Fibroblast of lung (primary cell): ENCODE data around the gene TRIM26.

Experiments
- CTCF ChIP-seq, 2 donors: IDR thresholded peaks in 1 of 2; conservative IDR thresholded peaks in 1 of 2; 1 replicate in 1 of 2; 2 replicates in 1 of 2; pipeline ENCODE4 v1.5.1; 2011 to 2012; ENCODE audit warnings: low read length in 2 of 2, control low read depth in 1 of 2, inconsistent platforms in 1 of 2, low read depth in 1 of 2, mild to moderate bottlenecking in 1 of 2
- EZH2 ChIP-seq: IDR thresholded peaks from 2 replicates; pipeline ENCODE4 v1.5.1; 2012; ENCODE audit warnings: low read length, control low read depth, mild to moderate bottlenecking; ENCODE audit errors: missing control alignments

- TF ChIP-seq CTCF (conservative IDR thresholded peaks at IDR 0.05 in 1 of 2, IDR thresholded peaks at IDR 0.05 in 1 of 2; ENCODE audit: low read depth in 1 of 2, low read length in 2 of 2) (no peak), EZH2 (peak; percentile 37)
These were observed 44.5 kb downstream of the TRIM26 start for GRCh38 chr6:30168741-30169140.
